Upper lobe of left lung (tissue), 4 donors: ENCODE results near the gene CDC14A.

Source experiments
- CTCF ChIP-seq, 6 experiments: fragments of 450-650 bp in 4 of 6; fragments of 200-600 bp in 2 of 6; sonication (generic) in 2 of 6; IDR thresholded peaks; one replicate each; pipeline ENCODE4 v1.5.1; 2016 to 2019; ENCODE audit warnings: antibody characterized with exemption in 6 of 6
- POLR2A ChIP-seq, 4 donors: fragments of 450-650 bp; IDR thresholded peaks; one replicate each; pipeline ENCODE4 v1.5.1; 2016 to 2017; ENCODE audit warnings: antibody characterized with exemption in 4 of 4, mild to moderate bottlenecking in 2 of 4
- POLR2AphosphoS5 ChIP-seq, 2 donors: sonication (generic); formaldehyde crosslinking; IDR thresholded peaks; one replicate each; pipeline ENCODE4 v1.5.1; 2017; ENCODE audit warnings: antibody characterized with exemption in 2 of 2

- no peak for TF ChIP-seq CTCF (IDR thresholded peaks at IDR 0.05)
- TF ChIP-seq POLR2A (IDR thresholded peaks at IDR 0.05), result no peak
- TF ChIP-seq POLR2AphosphoS5 (IDR thresholded peaks at IDR 0.05), result no peak
These were observed 45.5 kb upstream of the CDC14A start for GRCh38 chr1:100306735-100307313.
